Gastrocnemius medialis (tissue), 4 donors: ENCODE results near the gene CCL8. TPM values are rescaled to one million over a fixed set of nuclear protein-coding genes. Genes with fewer than 3 reads are reported as not detected.

ENCODE experiments used
- ATAC-seq, 2 donors: fragments of 150-250 bp; one replicate each; pipeline ENCODE4 v1.9.1; 2016
- DNase-seq, 2 donors: peaks; one replicate each; pipeline ENCODE4 v3.0.0-alpha.2; 2019
- H3K27ac ChIP-seq, 4 donors: fragments of 200-600 bp; sonication (generic); 1 replicate in 1 of 4; 2 replicates in 3 of 4; pipeline ENCODE4 v1.5.1; 2016 to 2018; ENCODE audit warnings: mild to moderate bottlenecking in 2 of 4, moderate library complexity in 1 of 4
- H3K27me3 ChIP-seq, 3 donors: fragments of 200-600 bp; sonication (generic) in 2 of 3; 1 replicate in 1 of 3; 2 replicates in 2 of 3; pipeline versions ENCODE4 v1.5.1 to v1.6.0; 2016 to 2019; ENCODE audit warnings: mild to moderate bottlenecking in 1 of 3, moderate library complexity in 1 of 3
- H3K36me3 ChIP-seq, 2 donors: fragments of 200-600 bp; sonication (generic) in 1 of 2; one replicate each; pipeline ENCODE4 v1.5.1; 2017 to 2018
- H3K4me1 ChIP-seq, 2 donors: fragments of 200-600 bp; sonication (generic) in 1 of 2; one replicate each; pipeline ENCODE4 v1.5.1; 2016 to 2017; ENCODE audit warnings: mild to moderate bottlenecking in 2 of 2
- H3K4me3 ChIP-seq, 4 donors: fragments of 200-600 bp; sonication (generic) in 3 of 4; 1 replicate in 1 of 4; 2 replicates in 3 of 4; pipeline ENCODE4 v1.5.1; 2016 to 2019; ENCODE audit warnings: mild to moderate bottlenecking in 2 of 4
- H3K9me3 ChIP-seq, 3 donors: fragments of 200-600 bp; sonication (generic) in 2 of 3; 1 replicate in 1 of 3; 2 replicates in 2 of 3; pipeline ENCODE4 v1.5.1; 2016 to 2019
- POLR2A ChIP-seq, 2 donors: fragments of 450-650 bp; IDR thresholded peaks; one replicate each; pipeline ENCODE4 v1.6.1; 2017; ENCODE audit warnings: antibody characterized with exemption in 2 of 2, mild to moderate bottlenecking in 2 of 2, moderate library complexity in 2 of 2
- in situ Hi-C, 4 donors: fragments of 200-750 bp; cut with MboI; loops; one replicate each; pipeline versions ENCODE4 v1.15.0 to v1.8.0; 2017; ENCODE audit warnings: low sequenced_read_pairs in 4 of 4
- intact Hi-C: fragments of 100-400 bp; cut with DNase I; formaldehyde crosslinking; loops from one replicate; pipeline ENCODE4 v1.15.1; 2023; ENCODE audit warnings: low total_unique reads
- total RNA-seq, 4 donors: library from RNA; depleted of rRNA; stranded (reverse); fragments of >200 nt; gene quantifications; one replicate each; pipeline versions ENCODE4 v1.1.0 to v1.2.3, GENCODE V29; 2016
- TF ChIP-seq, protein P1 (sequence below), 5 experiments: fragments of 450-650 bp in 3 of 5; fragments of 200-600 bp in 2 of 5; sonication (generic) in 2 of 5; IDR thresholded peaks in 4 of 5; conservative IDR thresholded peaks in 1 of 5; 1 replicate in 4 of 5; 2 replicates in 1 of 5; pipeline ENCODE4 v1.5.1; 2016 to 2019; ENCODE audit warnings: antibody characterized with exemption in 5 of 5, mild to moderate bottlenecking in 3 of 5, moderate library complexity in 3 of 5

The CCL8 gene
- total RNA-seq, 4 donors from 2014 or later: 0.61 TPM; not detected in 3

DNA sequence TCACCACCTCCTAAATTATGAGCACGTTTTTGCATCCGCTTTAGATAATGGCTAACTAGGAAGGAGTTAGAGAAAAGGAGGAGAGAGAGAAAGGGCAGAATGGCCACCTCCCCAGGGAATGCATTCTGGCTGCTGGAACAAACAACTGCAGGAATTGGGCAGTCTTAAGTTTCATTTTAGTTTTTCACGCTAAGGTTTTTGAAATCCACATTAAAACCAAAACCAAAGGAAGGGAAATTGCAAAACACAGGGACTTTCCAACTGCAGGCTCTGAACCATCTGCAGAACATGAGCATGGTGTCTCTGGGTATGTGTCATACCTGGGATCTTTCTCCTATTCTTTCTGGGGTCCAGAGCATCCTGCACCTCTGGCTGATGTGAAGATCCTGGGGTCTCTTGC lies 12.1 kb upstream of the CCL8 start:
- Histone ChIP-seq H3K36me3 (no peaks in the 10 kb centered on the region), H3K27ac (peak overlapping the region in 3 of 4 donors; percentile 16 to 42 (median 38)), H3K9me3 (no peaks in the 10 kb centered on the region), H3K4me3 (no peak overlapping the region), H3K27me3 (no peaks in the 10 kb centered on the region), H3K4me1 (peaks cover 5 to 18% of the 10 kb centered on the region in 2 donors)
- TF ChIP-seq POLR2A (IDR thresholded peaks at IDR 0.05): no peak
- TF ChIP-seq, protein P1, sequence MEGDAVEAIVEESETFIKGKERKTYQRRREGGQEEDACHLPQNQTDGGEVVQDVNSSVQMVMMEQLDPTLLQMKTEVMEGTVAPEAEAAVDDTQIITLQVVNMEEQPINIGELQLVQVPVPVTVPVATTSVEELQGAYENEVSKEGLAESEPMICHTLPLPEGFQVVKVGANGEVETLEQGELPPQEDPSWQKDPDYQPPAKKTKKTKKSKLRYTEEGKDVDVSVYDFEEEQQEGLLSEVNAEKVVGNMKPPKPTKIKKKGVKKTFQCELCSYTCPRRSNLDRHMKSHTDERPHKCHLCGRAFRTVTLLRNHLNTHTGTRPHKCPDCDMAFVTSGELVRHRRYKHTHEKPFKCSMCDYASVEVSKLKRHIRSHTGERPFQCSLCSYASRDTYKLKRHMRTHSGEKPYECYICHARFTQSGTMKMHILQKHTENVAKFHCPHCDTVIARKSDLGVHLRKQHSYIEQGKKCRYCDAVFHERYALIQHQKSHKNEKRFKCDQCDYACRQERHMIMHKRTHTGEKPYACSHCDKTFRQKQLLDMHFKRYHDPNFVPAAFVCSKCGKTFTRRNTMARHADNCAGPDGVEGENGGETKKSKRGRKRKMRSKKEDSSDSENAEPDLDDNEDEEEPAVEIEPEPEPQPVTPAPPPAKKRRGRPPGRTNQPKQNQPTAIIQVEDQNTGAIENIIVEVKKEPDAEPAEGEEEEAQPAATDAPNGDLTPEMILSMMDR (IDR thresholded peaks at IDR 0.05 in 4 of 5, conservative IDR thresholded peaks at IDR 0.05 in 1 of 5): no peak
- intact Hi-C loops: loop anchor here (2.0 kb wide), 1 partner anchor 54 kb away; no protein-coding TSS in a partner anchor
- ATAC-seq (peak; percentile 66 to 67), DNase-seq (peak; percentile 8 to 22)
- in situ Hi-C loops: loop anchor here in 2 of 4 donors (10.0 kb wide), 2 partner anchors 102 to 112 kb away; no protein-coding TSS in a partner anchor

DNA sequence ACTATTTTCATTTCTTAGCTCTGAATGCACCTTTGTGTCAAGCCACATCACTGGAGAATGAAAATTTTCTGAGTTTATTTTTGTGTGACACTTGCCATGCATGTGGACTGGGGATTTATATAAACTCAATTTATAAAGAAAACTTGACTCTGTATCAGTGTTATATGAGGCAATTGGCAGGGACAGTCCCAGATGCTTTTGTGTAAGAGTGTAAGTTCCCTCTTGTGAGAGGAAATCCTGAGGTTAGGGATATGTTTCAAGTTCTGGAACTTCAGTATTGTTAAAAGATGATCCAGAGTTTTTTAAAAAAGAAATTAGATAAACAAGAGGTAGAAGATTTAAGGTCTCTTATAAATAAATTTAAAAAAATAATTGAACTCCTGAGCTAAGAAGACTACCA lies 10.9 kb upstream of the CCL8 start:
- peaks cover 5 to 29% of the 10 kb centered on the region in 2 donors for H3K4me1 ChIP-seq
- H3K4me3 ChIP-seq: no peak overlapping the region
- in situ Hi-C loops: loop anchor here in 2 of 4 donors (10.0 kb wide), 2 partner anchors 104 to 114 kb away; no protein-coding TSS in a partner anchor
- H3K27ac ChIP-seq: peak overlapping the region in 1 of 4 donors; percentile 42
- H3K36me3 ChIP-seq: no peaks in the 10 kb centered on the region
- no peaks in the 10 kb centered on the region for H3K9me3 ChIP-seq
- no peaks in the 10 kb centered on the region for H3K27me3 ChIP-seq
- TF ChIP-seq POLR2A (IDR thresholded peaks at IDR 0.05): no peak
- TF ChIP-seq, protein P1 (IDR thresholded peaks at IDR 0.05 in 4 of 5, conservative IDR thresholded peaks at IDR 0.05 in 1 of 5): no peak
- ATAC-seq (no peak), DNase-seq (no peak)
- intact Hi-C loops: no loop called here

DNA sequence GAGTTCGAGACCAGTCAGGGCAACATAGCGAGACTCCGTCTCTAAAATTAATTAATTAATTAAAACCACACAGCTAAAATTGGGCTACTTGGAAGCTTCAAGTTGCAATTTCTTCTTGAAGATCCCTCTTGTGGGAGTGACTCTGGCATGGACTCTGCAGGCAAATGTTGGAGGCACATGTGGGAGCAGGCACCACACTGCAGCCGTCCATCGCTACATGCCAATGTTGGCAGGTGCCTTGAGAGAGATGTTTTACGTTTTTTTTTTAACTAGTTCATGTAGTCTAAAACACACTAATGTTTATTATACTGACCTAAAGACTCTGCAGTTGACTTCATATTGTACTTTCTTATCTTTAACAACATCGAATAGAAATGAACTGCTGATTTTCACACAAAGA lies 7.9 kb upstream of the CCL8 start:
- no peak overlapping the region for H3K4me3 ChIP-seq
- intact Hi-C loops: loop anchor here (5.0 kb wide), 1 partner anchor 59 kb away; no protein-coding TSS in a partner anchor
- TF ChIP-seq, protein P1 (IDR thresholded peaks at IDR 0.05 in 4 of 5, conservative IDR thresholded peaks at IDR 0.05 in 1 of 5): no peak
- no peak for TF ChIP-seq POLR2A (IDR thresholded peaks at IDR 0.05)
- in situ Hi-C loops: no loop called here
- no peak for ATAC-seq
- H3K27me3 ChIP-seq: no peaks in the 10 kb centered on the region
- H3K27ac ChIP-seq: no peak overlapping the region
- DNase-seq: no peak
- H3K9me3 ChIP-seq: no peaks in the 10 kb centered on the region
- H3K36me3 ChIP-seq: no peaks in the 10 kb centered on the region
- peaks cover 5 to 42% of the 10 kb centered on the region in 2 donors for H3K4me1 ChIP-seq

DNA sequence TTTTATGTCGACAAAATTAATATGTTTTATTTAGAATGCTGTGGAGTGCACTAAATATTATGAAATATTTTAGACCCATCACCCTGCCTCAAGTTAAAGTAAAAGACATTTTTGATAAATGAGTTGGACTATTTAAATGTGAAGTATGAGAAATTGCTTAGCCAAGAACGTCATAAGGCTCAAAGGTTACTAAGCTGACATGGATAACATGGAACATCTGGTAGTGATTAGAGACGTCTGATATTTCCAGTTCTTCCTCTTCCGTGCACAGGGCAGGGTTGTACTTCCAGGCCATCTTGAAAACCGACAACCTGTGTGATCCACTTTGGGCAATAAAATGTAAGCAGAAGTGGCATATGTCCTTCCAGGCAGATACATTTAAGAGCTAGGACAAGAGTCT lies 7.2 kb upstream of the CCL8 start:
- no peaks in the 10 kb centered on the region for H3K36me3 ChIP-seq
- ATAC-seq (peak; percentile 51 to 64), DNase-seq (no peak)
- H3K27me3 ChIP-seq: no peaks in the 10 kb centered on the region
- H3K27ac ChIP-seq: peak overlapping the region in 3 of 4 donors; percentile 12 to 68 (median 64)
- in situ Hi-C loops: no loop called here
- H3K9me3 ChIP-seq: no peaks in the 10 kb centered on the region
- intact Hi-C loops: loop anchor here (5.0 kb wide), 1 partner anchor 60 kb away; no protein-coding TSS in a partner anchor
- no peak for TF ChIP-seq POLR2A (IDR thresholded peaks at IDR 0.05)
- TF ChIP-seq, protein P1 (IDR thresholded peaks at IDR 0.05 in 4 of 5, conservative IDR thresholded peaks at IDR 0.05 in 1 of 5): no peak
- H3K4me1 ChIP-seq: peaks cover 5 to 36% of the 10 kb centered on the region in 2 donors
- no peak overlapping the region for H3K4me3 ChIP-seq
